IMR-90 (cell line): Measurements from ENCODE around the gene AK6. TPM values are rescaled to one million over a fixed set of nuclear protein-coding genes. Genes with fewer than 3 reads are reported as not detected.
A peak's percentile ranks its signal among the peaks of the same experiment; 100 is the strongest.

Experiments used
- ATAC-seq: fragments of 200-7000 bp; cut with Tn5 transposase; 2 replicates; pipeline ENCODE4 v1.9.1; 2020; ENCODE audit warnings: low read depth, mild to moderate bottlenecking, moderate library complexity
- BruUV-seq: library from RNA; stranded (reverse); fragments of 400-500 nt; replicated peaks from 2 replicates; lab custom pipeline; 2021; lab: Mats Ljungman, UMichigan
- CTCF ChIA-PET: fragments of 300-600 bp; formaldehyde crosslinking; extraction: SDS; loops from one replicate; lab custom pipeline; 2021; ENCODE audit warnings: antibody characterized with exemption; lab: Yijun Ruan, JAX
- POLR2A ChIA-PET: fragments of 300-600 bp; sonication (Branson Sonifier 250); formaldehyde crosslinking; loops from one replicate; lab custom pipeline; 2022; ENCODE audit warnings: antibody characterized with exemption; ENCODE audit not compliant: unreplicated experiment; lab: Charles Lee
- DNase-seq: peaks from one replicate; pipeline ENCODE4 v3.0.0; 2013
- H2AFZ ChIP-seq: replicated peaks from 2 replicates; pipeline ENCODE3; 2013; ENCODE audit warnings: low read length, mild to moderate bottlenecking; ENCODE audit not compliant: poor library complexity
- H2AK5ac ChIP-seq: 2 replicates; pipeline ENCODE4 v1.6.1; 2013; ENCODE audit warnings: low read depth, low read length, inconsistent platforms
- H2AK9ac ChIP-seq: replicated peaks from 2 replicates; pipeline ENCODE3; 2013; ENCODE audit warnings: mild to moderate bottlenecking, low read depth, low read length, moderate library complexity; ENCODE audit not compliant: poor library complexity
- H2BK120ac ChIP-seq: 2 replicates; pipeline ENCODE4 v1.6.1; 2013; ENCODE audit warnings: low read depth, low read length, inconsistent platforms
- H2BK15ac ChIP-seq: 3 replicates; pipeline ENCODE4 v1.6.1; 2013; ENCODE audit warnings: low read depth, low read length, inconsistent platforms
- H2BK20ac ChIP-seq: 2 replicates; pipeline ENCODE4 v1.6.1; 2013; ENCODE audit warnings: low read depth, mild to moderate bottlenecking, inconsistent platforms, low read length, moderate library complexity
- H2BK5ac ChIP-seq: 2 replicates; pipeline ENCODE4 v1.6.1; 2013; ENCODE audit warnings: mild to moderate bottlenecking, low read depth, low read length, inconsistent platforms; ENCODE audit not compliant: poor library complexity, severe bottlenecking
- H3K14ac ChIP-seq: replicated peaks from 2 replicates; pipeline ENCODE4 v1.6.1; 2013; ENCODE audit warnings: low read depth, low read length, inconsistent platforms
- H3K18ac ChIP-seq: 2 replicates; pipeline ENCODE4 v1.6.1; 2013; ENCODE audit warnings: low read depth, low read length, control low read depth
- H3K23ac ChIP-seq: 2 replicates; pipeline ENCODE4 v1.6.1; 2013; ENCODE audit warnings: low read depth, low read length, inconsistent platforms
- H3K27ac ChIP-seq: 2 replicates; pipeline ENCODE4 v1.5.1; 2013; ENCODE audit warnings: mild to moderate bottlenecking, control low read depth, low read length; ENCODE audit not compliant: insufficient read depth
- H3K27me3 ChIP-seq: 2 replicates; pipeline ENCODE4 v1.6.1; 2013; ENCODE audit warnings: low read length; ENCODE audit not compliant: control insufficient read depth, insufficient read depth
- H3K36me3 ChIP-seq: 2 replicates; pipeline ENCODE4 v1.6.1; 2013; ENCODE audit warnings: low read length, mixed read lengths; ENCODE audit not compliant: control insufficient read depth, insufficient read depth
- H3K4ac ChIP-seq: 2 replicates; pipeline ENCODE4 v1.6.1; 2013; ENCODE audit warnings: low read depth, low read length, inconsistent platforms
- H3K4me1 ChIP-seq: 2 replicates; pipeline ENCODE4 v1.6.1; 2013; ENCODE audit warnings: low read length, mixed read lengths; ENCODE audit not compliant: control insufficient read depth, insufficient read depth
- H3K4me2 ChIP-seq: 2 replicates; pipeline ENCODE4 v1.6.1; 2013; ENCODE audit warnings: low read depth, mild to moderate bottlenecking, control low read depth, low read length, moderate library complexity
- H3K4me3 ChIP-seq: 2 replicates; pipeline ENCODE4 v1.5.1; 2013; ENCODE audit warnings: low read depth, mild to moderate bottlenecking, control low read depth, low read length, moderate library complexity; ENCODE audit not compliant: insufficient read depth
- H3K56ac ChIP-seq: 2 replicates; pipeline ENCODE4 v1.6.1; 2013; ENCODE audit warnings: low read length, inconsistent platforms; ENCODE audit not compliant: insufficient read depth; ENCODE audit errors: extremely low read depth
- H3K79me1 ChIP-seq, 2 experiments: 2 replicates each; pipeline ENCODE4 v1.6.1; 2013; ENCODE audit warnings: low read length in 2 of 2, inconsistent platforms in 1 of 2, low read depth in 1 of 2
- H3K9ac ChIP-seq: 2 replicates; pipeline ENCODE4 v1.6.1; 2013; ENCODE audit warnings: low read depth, low read length, control low read depth
- H3K9me1 ChIP-seq: 2 replicates; pipeline ENCODE4 v1.6.1; 2013; ENCODE audit warnings: low read length, inconsistent platforms; ENCODE audit not compliant: insufficient read depth
- H3K9me3 ChIP-seq: 2 replicates; pipeline ENCODE4 v1.6.1; 2013; ENCODE audit warnings: low read length; ENCODE audit not compliant: control insufficient read depth, insufficient read depth
- H4K20me1 ChIP-seq: 2 replicates; pipeline ENCODE4 v1.6.1; 2013; ENCODE audit warnings: low read length, inconsistent platforms; ENCODE audit not compliant: insufficient read depth
- H4K5ac ChIP-seq: 2 replicates; pipeline ENCODE4 v1.6.1; 2013; ENCODE audit warnings: mild to moderate bottlenecking, low read depth, low read length, control low read depth
- H4K8ac ChIP-seq, 2 experiments: 2 replicates each; pipeline ENCODE4 v1.6.1; 2013; ENCODE audit warnings: low read depth in 2 of 2, low read length in 2 of 2, control low read depth in 1 of 2, inconsistent platforms in 1 of 2
- H4K91ac ChIP-seq: 2 replicates; pipeline ENCODE4 v1.6.1; 2013; ENCODE audit warnings: low read depth, low read length, inconsistent platforms; ENCODE audit not compliant: insufficient read depth
- RFX5 ChIP-seq: IDR thresholded peaks from 2 replicates; pipeline ENCODE4 v1.8.0; 2012; ENCODE audit warnings: low read depth, mild to moderate bottlenecking, low read length, moderate library complexity
- WGBS, 2 experiments: methylation state at CpG; one replicate each; pipeline versions ENCODE4 v1.1.5 to v1.1.7; 2013; ENCODE audit warnings: missing lambda C conversion rate in 2 of 2; ENCODE audit not compliant: insufficient read length in 1 of 2; ENCODE audit errors: extremely low coverage in 2 of 2; 5-methylcytosine and 5-hydroxymethylcytosine counted together
- dilution Hi-C: fragments of 300-500 bp; cut with HindIII; formaldehyde crosslinking; loops from one replicate; pipeline ENCODE4 v1.14.3; 2018; ENCODE audit warnings: low sequenced_read_pairs; ENCODE audit not compliant: unreplicated experiment
- in situ Hi-C: fragments of 300-500 bp; cut with MboI; formaldehyde crosslinking; loops from 3 replicates; pipeline ENCODE4 v1.14.3; 2019; ENCODE audit warnings: low sequenced_read_pairs, inconsistent platforms, mixed read lengths
- intact Hi-C: fragments of 100-400 bp; cut with micrococcal nuclease; formaldehyde crosslinking; loops from 2 replicates; pipeline ENCODE4 v1.10.0; 2022
- polyA plus RNA-seq, 3 experiments: library from polyadenylated mRNA; depleted of rRNA; stranded (reverse); fragments of >200 nt; gene quantifications; 2 replicates each; pipeline ENCODE4 v1.2.3, GENCODE V29; 2012; ENCODE audit warnings: low replicate concordance in 1 of 3
- total RNA-seq: library from RNA; depleted of rRNA; stranded (reverse); fragments of >200 nt; gene quantifications from 2 replicates; pipeline ENCODE4 v1.2.3, GENCODE V29; 2012
- TF ChIP-seq, protein P1 (sequence below): conservative IDR thresholded peaks from 2 replicates; pipeline ENCODE4 v1.5.1; 2012; ENCODE audit warnings: mild to moderate bottlenecking, low read depth, low read length, improper control_type of control experiment

AK6 gene
- total and polyA plus RNA-seq, 2 of the 4 experiments (the other 2 are of a cell fraction): 14.7 to 34.4 TPM

DNA sequence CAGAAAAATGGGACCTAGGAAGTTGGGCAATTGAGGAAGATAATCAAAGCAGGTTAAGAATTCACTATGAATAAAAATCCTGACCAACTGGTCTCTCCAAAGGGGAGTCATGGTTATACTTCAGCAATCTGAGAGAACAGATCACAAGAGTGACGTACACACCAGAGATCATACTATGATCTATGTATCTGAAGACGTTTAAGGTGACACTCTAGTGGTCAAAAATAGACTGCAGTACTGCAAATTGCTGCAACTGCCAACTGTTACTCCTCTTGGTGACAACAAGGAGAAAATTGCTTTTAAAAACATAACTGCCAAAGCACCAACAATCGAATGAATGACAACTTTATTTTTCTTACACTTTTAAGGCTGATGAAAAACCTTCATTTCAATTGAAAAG, 4.9 kb downstream of the AK6 start:
- intact Hi-C loops (loop anchor here (10.0 kb wide), 1 partner anchor 170 kb away; no protein-coding TSS in a partner anchor), in situ Hi-C loops (no loop called here), dilution Hi-C loops (no loop called here)
- H4K20me1 ChIP-seq: peaks cover 28% of the 10 kb centered on the region; the same call in 1 of the 2 replicates
- H3K4ac ChIP-seq: no peak overlapping the region
- H3K23ac ChIP-seq: no peak overlapping the region
- H4K5ac ChIP-seq: no peak overlapping the region
- H3K4me1 ChIP-seq: no peaks in the 10 kb centered on the region; the same call in 1 of the 2 replicates
- H2BK20ac ChIP-seq: no peak overlapping the region
- BruUV-seq: no TSS peak
- ChIA-PET CTCF (no interaction called here), POLR2A (interaction anchor here (0.6 kb wide), 1 partner anchor 34 kb away, joined by 3 read pairs; no protein-coding TSS in a partner anchor)
- H2AK5ac ChIP-seq: no peak overlapping the region
- no peak for TF ChIP-seq RFX5
- TF ChIP-seq, protein P1, sequence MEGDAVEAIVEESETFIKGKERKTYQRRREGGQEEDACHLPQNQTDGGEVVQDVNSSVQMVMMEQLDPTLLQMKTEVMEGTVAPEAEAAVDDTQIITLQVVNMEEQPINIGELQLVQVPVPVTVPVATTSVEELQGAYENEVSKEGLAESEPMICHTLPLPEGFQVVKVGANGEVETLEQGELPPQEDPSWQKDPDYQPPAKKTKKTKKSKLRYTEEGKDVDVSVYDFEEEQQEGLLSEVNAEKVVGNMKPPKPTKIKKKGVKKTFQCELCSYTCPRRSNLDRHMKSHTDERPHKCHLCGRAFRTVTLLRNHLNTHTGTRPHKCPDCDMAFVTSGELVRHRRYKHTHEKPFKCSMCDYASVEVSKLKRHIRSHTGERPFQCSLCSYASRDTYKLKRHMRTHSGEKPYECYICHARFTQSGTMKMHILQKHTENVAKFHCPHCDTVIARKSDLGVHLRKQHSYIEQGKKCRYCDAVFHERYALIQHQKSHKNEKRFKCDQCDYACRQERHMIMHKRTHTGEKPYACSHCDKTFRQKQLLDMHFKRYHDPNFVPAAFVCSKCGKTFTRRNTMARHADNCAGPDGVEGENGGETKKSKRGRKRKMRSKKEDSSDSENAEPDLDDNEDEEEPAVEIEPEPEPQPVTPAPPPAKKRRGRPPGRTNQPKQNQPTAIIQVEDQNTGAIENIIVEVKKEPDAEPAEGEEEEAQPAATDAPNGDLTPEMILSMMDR: peak; percentile 17; the same call in 1 of the 2 replicates
- H2AK9ac ChIP-seq: no peak overlapping the region
- no peak overlapping the region for H2BK120ac ChIP-seq
- H2BK5ac ChIP-seq: no peak overlapping the region
- H4K91ac ChIP-seq: no peak overlapping the region
- WGBS, 2 experiments: 100% methylated on average over 1 of the region's 3 CpGs; no CpG with 5 or more reads in 1 of the 2 experiments
- no peaks in the 10 kb centered on the region; the same call in 1 of the 2 replicates for H3K9me1 ChIP-seq
- H3K27me3 ChIP-seq: no peaks in the 10 kb centered on the region
- no peak overlapping the region for H3K9ac ChIP-seq
- H2BK15ac ChIP-seq: no peak overlapping the region
- ATAC-seq: no peak
- peak; percentile 7 for DNase-seq
- no peak overlapping the region for H3K27ac ChIP-seq
- H3K36me3 ChIP-seq: peaks cover 23% of the 10 kb centered on the region
- H3K14ac ChIP-seq: no peak overlapping the region
- no peak overlapping the region for H4K8ac ChIP-seq
- H3K56ac ChIP-seq: no peak overlapping the region
- no peak overlapping the region for H2AFZ ChIP-seq
- no peak overlapping the region for H3K4me3 ChIP-seq
- H3K4me2 ChIP-seq: no peak overlapping the region
- H3K18ac ChIP-seq: no peak overlapping the region
- H3K9me3 ChIP-seq: no peaks in the 10 kb centered on the region
- peaks cover 26 to 48% of the 10 kb centered on the region in 2 experiments for H3K79me1 ChIP-seq
